Measurements from ENCODE around the gene CDH12. TPM values are rescaled to one million over a fixed set of nuclear protein-coding genes. Genes with fewer than 3 reads are reported as not detected.
A peak's percentile ranks its signal among the peaks of the same experiment; 100 is the strongest.

CDH12 gene
- total RNA-seq, 1 donor from 2014 or later = 0.26 TPM

DNA sequence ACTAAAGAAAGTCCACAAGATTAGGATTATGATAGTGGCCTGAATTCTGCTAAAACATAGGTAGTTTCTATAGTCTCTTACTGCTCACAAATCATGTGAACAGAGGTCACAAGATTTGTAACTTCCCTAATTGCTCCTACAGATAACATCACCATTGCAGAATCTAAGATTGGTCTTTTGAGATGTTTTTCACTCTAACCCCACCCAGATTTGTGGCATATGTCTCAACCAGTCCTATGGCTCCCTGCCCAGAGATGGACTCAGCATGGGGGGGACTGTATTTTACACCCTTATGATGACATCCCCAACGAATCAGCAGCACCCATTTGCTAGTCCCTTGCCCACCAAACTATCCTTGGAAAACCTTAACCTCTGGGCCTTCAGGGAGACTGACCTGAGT, 1046.2 kb downstream of the CDH12 start:
- H3K9me3 Mint-ChIP-seq (ENCODE audit: unreplicated experiment) = no peaks in the 10 kb centered on the region
- no peak overlapping the region for H3K4me3 Mint-ChIP-seq (ENCODE audit: unreplicated experiment)
- H3K36me3 Mint-ChIP-seq (ENCODE audit: low read depth, unreplicated experiment) = no peaks in the 10 kb centered on the region
- peaks cover 11% of the 10 kb centered on the region for H3K4me1 Mint-ChIP-seq (ENCODE audit: unreplicated experiment)
- TF ChIP-seq, protein P1, sequence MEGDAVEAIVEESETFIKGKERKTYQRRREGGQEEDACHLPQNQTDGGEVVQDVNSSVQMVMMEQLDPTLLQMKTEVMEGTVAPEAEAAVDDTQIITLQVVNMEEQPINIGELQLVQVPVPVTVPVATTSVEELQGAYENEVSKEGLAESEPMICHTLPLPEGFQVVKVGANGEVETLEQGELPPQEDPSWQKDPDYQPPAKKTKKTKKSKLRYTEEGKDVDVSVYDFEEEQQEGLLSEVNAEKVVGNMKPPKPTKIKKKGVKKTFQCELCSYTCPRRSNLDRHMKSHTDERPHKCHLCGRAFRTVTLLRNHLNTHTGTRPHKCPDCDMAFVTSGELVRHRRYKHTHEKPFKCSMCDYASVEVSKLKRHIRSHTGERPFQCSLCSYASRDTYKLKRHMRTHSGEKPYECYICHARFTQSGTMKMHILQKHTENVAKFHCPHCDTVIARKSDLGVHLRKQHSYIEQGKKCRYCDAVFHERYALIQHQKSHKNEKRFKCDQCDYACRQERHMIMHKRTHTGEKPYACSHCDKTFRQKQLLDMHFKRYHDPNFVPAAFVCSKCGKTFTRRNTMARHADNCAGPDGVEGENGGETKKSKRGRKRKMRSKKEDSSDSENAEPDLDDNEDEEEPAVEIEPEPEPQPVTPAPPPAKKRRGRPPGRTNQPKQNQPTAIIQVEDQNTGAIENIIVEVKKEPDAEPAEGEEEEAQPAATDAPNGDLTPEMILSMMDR (IDR thresholded peaks at IDR 0.05; ENCODE audit: unreplicated experiment) = no peak
- H3K27me3 Mint-ChIP-seq (ENCODE audit: unreplicated experiment) = no peaks in the 10 kb centered on the region
- H3K27ac Mint-ChIP-seq (ENCODE audit: unreplicated experiment) = no peak overlapping the region
- DNase-seq (ENCODE audit: low spot score) = no peak

DNA sequence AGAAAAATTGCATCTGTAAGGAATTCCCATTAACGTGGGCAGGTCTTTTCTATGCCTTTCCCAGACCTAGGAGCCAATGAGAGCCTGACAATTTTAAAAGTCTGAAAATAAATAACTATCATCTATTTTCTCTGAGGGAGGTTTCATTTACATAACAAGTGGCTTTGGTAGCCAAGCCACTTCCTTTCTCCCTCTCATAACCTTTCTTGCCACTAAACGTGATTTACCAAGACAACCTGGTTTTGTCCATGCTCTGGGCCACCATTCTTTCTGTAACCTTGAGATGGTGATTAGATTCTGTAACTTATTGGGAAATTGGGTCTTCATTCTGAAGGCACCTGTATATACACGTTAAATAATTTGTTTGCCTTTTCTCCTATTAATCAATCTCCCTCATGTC, 1046.9 kb downstream of the CDH12 start:
- no peaks in the 10 kb centered on the region for H3K36me3 Mint-ChIP-seq (ENCODE audit: low read depth, unreplicated experiment)
- no peak overlapping the region for H3K4me3 Mint-ChIP-seq (ENCODE audit: unreplicated experiment)
- no peaks in the 10 kb centered on the region for H3K9me3 Mint-ChIP-seq (ENCODE audit: unreplicated experiment)
- no peaks in the 10 kb centered on the region for H3K27me3 Mint-ChIP-seq (ENCODE audit: unreplicated experiment)
- no peak overlapping the region for H3K27ac Mint-ChIP-seq (ENCODE audit: unreplicated experiment)
- H3K4me1 Mint-ChIP-seq (ENCODE audit: unreplicated experiment) = peaks cover 11% of the 10 kb centered on the region
- TF ChIP-seq, protein P1 (IDR thresholded peaks at IDR 0.05; ENCODE audit: unreplicated experiment) = no peak
- DNase-seq (ENCODE audit: low spot score) = no peak

DNA sequence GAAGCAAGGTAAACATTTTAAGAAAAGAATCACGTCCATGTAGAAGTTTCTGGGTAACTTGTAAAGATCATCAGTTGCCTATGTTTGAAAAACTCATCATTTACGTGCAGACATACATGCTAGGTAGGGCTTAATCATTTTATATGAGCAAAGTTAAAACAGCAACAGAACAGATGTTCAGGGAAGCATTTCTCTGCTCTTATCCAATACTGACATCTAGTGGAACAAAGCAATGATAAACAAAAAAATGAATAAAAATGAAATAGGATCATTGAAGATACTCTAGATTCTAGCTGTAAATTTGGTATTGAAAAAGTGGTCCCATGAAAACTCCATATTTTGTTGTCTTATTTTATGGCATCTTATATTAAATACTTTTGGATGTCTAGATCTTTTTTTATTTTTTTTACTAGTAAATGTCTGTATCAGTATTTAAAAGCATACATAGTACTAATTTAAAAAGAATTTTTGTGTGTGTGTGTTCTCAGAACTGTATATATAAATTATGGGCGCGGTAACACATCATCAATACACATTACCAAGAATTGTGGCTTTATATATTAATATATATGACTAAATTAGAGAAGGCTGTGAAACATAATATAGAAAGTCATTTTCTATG, 1050.2 kb downstream of the CDH12 start:
- DNase-seq (ENCODE audit: low spot score) = no peak
- no peak overlapping the region for H3K4me3 Mint-ChIP-seq (ENCODE audit: unreplicated experiment)
- H3K36me3 Mint-ChIP-seq (ENCODE audit: low read depth, unreplicated experiment) = no peaks in the 10 kb centered on the region
- H3K27me3 Mint-ChIP-seq (ENCODE audit: unreplicated experiment) = no peaks in the 10 kb centered on the region
- TF ChIP-seq, protein P1 (IDR thresholded peaks at IDR 0.05; ENCODE audit: unreplicated experiment) = peak; percentile 40
- no peaks in the 10 kb centered on the region for H3K9me3 Mint-ChIP-seq (ENCODE audit: unreplicated experiment)
- no peak overlapping the region for H3K27ac Mint-ChIP-seq (ENCODE audit: unreplicated experiment)
- H3K4me1 Mint-ChIP-seq (ENCODE audit: unreplicated experiment) = peaks cover 5% of the 10 kb centered on the region

DNA sequence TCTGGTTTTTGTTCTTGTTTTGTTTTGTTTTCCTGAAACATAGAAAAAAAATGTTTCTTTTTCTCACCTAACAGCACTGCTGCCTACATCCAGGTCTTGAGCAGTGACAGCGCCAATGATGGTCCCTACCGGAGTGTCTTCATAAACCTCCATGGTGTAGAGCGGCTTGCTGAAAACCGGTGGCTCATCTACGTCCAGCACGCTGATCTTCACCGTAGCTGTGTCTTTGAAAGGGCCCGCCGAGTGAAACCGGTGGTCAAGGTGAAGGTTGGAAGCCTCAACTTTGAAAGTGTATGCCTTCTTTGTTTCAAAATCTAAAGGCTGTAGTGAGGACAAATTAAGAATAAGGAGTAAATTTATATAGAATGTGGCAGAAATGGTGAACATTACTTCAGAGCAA, 1051.0 kb downstream of the CDH12 start:
- Mint-ChIP-seq H3K27ac (ENCODE audit: unreplicated experiment) (no peak overlapping the region), H3K9me3 (ENCODE audit: unreplicated experiment) (no peaks in the 10 kb centered on the region), H3K4me1 (ENCODE audit: unreplicated experiment) (no peaks in the 10 kb centered on the region), H3K36me3 (ENCODE audit: low read depth, unreplicated experiment) (no peaks in the 10 kb centered on the region), H3K4me3 (ENCODE audit: unreplicated experiment) (no peak overlapping the region), H3K27me3 (ENCODE audit: unreplicated experiment) (no peaks in the 10 kb centered on the region)
- TF ChIP-seq, protein P1 (IDR thresholded peaks at IDR 0.05; ENCODE audit: unreplicated experiment) = no peak
- no peak for DNase-seq (ENCODE audit: low spot score)

DNA sequence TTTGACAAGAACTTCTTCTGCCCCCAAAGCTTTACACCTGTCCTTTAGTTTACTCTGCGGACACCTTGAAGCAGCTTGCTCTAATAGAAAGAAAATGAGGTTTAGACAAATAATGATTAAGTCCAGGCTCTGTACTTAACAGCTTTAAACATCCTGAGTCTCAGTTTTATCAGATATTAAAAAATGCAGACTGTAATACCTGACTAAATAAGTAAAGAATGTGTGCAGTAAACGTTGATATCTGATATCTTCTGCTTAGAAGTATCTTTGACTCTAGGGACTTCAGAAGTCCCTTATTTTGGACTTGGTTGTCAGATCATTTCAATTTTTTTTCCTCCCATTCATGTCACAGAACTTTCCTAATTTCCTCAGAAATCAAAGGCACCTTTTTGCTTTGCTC, 1060.4 kb downstream of the CDH12 start:
- Mint-ChIP-seq H3K4me1 (ENCODE audit: unreplicated experiment) (no peaks in the 10 kb centered on the region), H3K27me3 (ENCODE audit: unreplicated experiment) (no peaks in the 10 kb centered on the region), H3K4me3 (ENCODE audit: unreplicated experiment) (no peak overlapping the region), H3K27ac (ENCODE audit: unreplicated experiment) (no peak overlapping the region), H3K9me3 (ENCODE audit: unreplicated experiment) (no peaks in the 10 kb centered on the region), H3K36me3 (ENCODE audit: low read depth, unreplicated experiment) (no peaks in the 10 kb centered on the region)
- TF ChIP-seq, protein P1 (IDR thresholded peaks at IDR 0.05; ENCODE audit: unreplicated experiment) = no peak
- no peak for DNase-seq (ENCODE audit: low spot score)

Data from endothelial cell (in vitro differentiated cells).